ENCODE measurements around the gene TNXB. TPM values are rescaled to one million over a fixed set of nuclear protein-coding genes. Genes with fewer than 3 reads are reported as not detected.

The TNXB gene
- total RNA-seq, 4 donors from 2014 or later: 10.5 to 102 (median 31.0) TPM

DNA sequence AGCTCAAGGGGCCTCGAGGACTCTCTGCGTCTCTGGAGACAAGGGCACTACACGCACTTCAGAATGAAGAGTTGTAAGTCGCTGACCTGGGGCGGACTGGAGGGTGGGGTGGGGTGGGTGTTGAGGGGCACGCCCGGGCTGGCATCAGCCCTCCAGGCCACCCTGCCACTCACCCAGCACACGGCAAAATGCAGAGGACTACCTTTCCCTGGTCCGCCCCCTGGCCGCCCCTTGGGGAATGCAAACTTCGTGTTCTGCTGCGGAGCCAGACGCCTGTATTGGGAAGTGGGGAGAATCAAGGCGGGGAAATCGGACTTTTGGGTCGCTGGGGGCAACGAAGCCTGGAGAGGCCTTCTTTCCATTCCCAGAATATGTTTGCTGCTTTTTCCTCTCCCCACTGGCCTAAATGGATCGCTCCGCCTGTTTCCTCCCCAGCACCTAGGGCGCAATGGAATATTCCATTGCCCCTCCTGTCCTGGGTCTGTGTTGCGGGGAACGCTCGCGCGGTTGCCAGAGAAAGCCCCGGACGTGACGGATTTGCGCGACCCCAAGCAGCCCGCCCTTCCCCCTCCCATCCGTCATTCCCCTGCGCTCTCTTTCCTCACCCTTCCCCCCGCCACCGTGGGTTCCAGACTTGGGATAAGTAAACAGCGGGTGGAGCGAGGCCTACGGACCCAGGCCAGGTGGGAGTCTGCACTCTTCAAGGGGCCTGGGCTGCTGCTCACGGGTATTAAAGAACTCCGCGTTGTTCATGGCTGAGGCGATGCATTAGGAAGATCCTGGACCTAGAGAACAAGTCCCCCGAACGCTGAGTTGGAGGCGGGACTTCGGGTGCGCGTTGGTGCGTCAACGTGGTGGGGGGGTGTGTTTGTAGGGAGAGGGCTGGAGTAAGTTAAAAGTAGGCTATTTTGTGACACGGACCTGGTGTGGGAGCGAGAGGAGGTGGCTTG is 44.7 kb upstream of the TNXB start, which contains the start of gene PPT2:
PPT2 (plus strand) TSS at position 578 of the 950 bp plus-strand sequence. CDS start 454 bp downstream, outside the sequence.
- peaks cover 19 to 67% (median 26%) of the 10 kb centered on the region in 3 donors for H3K4me1 ChIP-seq
- H3K27me3 ChIP-seq: peaks cover 0 to 14% (median 0%) of the 10 kb centered on the region in 4 donors
- H3K9me3 ChIP-seq: no peaks in the 10 kb centered on the region
- peaks cover 15 to 40% (median 22%) of the 10 kb centered on the region in 3 donors for H3K36me3 ChIP-seq
- 0 to 1% methylated on average over 16 to 45 of the region's 52 CpGs for WGBS, 2 donors
- intact Hi-C loops (cut with DNase I): no loop called here
- H3K4me3 ChIP-seq: peak within 1 kb of the TSS; percentile 61 to 95 (median 78)
- H3K27ac ChIP-seq: peak within 1 kb of the TSS; percentile 87 to 98 (median 94)
- TF ChIP-seq, protein P1, sequence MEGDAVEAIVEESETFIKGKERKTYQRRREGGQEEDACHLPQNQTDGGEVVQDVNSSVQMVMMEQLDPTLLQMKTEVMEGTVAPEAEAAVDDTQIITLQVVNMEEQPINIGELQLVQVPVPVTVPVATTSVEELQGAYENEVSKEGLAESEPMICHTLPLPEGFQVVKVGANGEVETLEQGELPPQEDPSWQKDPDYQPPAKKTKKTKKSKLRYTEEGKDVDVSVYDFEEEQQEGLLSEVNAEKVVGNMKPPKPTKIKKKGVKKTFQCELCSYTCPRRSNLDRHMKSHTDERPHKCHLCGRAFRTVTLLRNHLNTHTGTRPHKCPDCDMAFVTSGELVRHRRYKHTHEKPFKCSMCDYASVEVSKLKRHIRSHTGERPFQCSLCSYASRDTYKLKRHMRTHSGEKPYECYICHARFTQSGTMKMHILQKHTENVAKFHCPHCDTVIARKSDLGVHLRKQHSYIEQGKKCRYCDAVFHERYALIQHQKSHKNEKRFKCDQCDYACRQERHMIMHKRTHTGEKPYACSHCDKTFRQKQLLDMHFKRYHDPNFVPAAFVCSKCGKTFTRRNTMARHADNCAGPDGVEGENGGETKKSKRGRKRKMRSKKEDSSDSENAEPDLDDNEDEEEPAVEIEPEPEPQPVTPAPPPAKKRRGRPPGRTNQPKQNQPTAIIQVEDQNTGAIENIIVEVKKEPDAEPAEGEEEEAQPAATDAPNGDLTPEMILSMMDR (IDR thresholded peaks at IDR 0.05): peak in 4 of 6 experiments; percentile 11 to 25 (median 14)
- peak in 2 of 4 donors; percentile 19 to 29 for TF ChIP-seq POLR2A (IDR thresholded peaks at IDR 0.05)
- DNase-seq: no peak

DNA sequence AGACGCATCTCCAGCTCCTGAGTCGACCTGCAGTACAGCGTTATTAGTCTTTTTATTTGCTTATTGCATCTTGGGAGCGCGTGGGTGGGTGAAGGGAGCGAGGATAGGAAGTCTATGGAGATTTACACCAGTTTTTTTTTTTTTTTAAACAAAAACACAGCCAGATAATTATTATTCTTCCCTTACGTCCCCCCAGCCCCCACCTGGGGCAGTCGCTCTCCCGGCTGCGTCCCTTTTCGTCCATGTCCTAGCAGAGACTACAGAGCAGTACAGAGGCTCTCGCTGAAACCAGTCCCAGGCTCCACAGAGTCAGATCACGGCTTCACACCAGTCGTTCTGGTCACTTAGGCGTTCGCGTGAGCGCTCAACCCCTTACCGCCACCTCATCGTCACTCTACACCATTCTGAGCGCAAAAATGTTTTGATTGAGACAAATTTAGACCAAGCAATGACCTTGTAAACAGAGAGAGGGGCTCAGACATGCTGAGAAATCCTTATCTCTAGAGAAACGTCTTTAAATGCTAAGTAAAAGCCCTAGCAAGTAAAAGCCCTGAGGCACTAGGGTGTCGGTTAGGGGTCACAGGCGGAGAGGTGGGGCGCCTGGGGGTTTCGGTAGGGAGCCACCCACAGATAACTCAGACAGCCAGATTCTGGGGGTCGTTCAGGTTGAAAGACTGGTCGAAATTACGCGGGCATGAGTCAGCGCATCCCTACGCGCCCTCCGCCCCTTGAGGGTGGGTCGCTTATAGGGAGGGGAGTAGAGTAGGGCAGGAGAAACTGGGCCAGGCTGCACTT is 43.8 kb upstream of the TNXB start:
- peak overlapping the region; percentile 61 to 95 (median 78) for H3K4me3 ChIP-seq
- H3K36me3 ChIP-seq: peaks cover 6 to 36% (median 21%) of the 10 kb centered on the region in 3 donors
- H3K9me3 ChIP-seq: no peaks in the 10 kb centered on the region
- 24 to 28% methylated on average over 32 to 35 of the region's 35 CpGs for WGBS, 2 donors
- H3K27ac ChIP-seq: peak overlapping the region; percentile 87 to 98 (median 94)
- no peak for DNase-seq
- peaks cover 19 to 76% (median 26%) of the 10 kb centered on the region in 3 donors for H3K4me1 ChIP-seq
- no peak for TF ChIP-seq POLR2A (IDR thresholded peaks at IDR 0.05)
- TF ChIP-seq, protein P1 (IDR thresholded peaks at IDR 0.05): no peak
- peaks cover 0 to 16% (median 0%) of the 10 kb centered on the region in 4 donors for H3K27me3 ChIP-seq
- intact Hi-C loops (cut with DNase I): no loop called here

DNA sequence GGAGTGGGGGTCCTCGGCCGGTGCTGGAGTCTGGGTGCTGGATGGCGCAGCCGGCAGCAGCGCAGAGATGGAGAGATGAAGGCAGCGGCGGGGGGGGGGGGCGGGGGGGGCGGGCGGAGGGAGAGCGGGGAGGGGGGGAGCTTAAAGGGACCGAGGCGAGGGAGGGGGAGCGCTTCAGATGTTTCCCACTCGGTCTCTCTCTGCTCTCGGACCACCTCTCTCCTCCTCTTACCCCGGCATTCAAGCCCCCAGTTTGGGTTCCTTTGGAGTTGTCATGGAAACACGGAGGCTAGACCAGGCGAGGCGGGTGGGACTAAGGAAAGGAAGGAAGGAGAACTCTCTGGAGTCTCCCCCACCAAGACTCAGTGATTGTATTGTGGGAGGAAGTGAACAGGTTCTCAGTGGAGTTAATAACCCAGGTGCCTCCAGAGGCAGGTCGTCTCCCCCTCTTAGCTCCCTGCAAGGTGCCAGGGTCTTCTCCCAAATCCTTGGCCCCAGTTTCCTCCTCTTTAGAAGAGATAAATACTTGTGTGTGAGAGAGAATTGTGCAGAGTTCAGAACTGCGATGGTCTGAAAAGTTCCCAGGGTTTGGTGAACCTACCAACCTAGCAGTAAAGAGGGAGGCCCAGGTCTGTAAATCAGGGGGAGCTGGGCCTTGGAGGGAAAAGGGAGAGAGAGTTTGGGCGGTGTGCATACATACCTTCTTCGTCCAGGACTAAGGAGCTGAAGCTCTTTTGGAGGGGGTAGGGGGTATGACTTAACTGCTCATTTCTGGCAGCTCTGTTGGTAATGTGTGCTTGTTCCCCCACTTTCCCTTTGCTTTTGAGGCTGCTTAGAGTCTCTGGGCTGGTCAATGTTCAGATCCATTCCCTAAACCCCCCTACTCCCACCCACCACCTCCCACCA is 43.0 kb upstream of the TNXB start, which contains the start of gene PRRT1:
PRRT1 (minus strand) TSS at position 77 of the 906 bp plus-strand sequence. CDS start 112 bp downstream, outside the sequence.
- Histone ChIP-seq H3K9me3 (no peaks in the 10 kb centered on the region), H3K27me3 (peaks cover 0 to 16% (median 0%) of the 10 kb centered on the region in 4 donors), H3K27ac (peak within 1 kb of the TSS; percentile 87 to 98 (median 94)), H3K36me3 (peaks cover 0 to 28% (median 13%) of the 10 kb centered on the region in 3 donors), H3K4me1 (peaks cover 19 to 78% (median 26%) of the 10 kb centered on the region in 3 donors), H3K4me3 (peak within 1 kb of the TSS; percentile 61 to 95 (median 78))
- WGBS, 2 donors: 19 to 31% methylated on average over 7 to 8 of the region's 24 CpGs
- TF ChIP-seq POLR2A (IDR thresholded peaks at IDR 0.05): no peak
- TF ChIP-seq, protein P1 (IDR thresholded peaks at IDR 0.05): no peak
- intact Hi-C loops (cut with DNase I): no loop called here
- DNase-seq: no peak

DNA sequence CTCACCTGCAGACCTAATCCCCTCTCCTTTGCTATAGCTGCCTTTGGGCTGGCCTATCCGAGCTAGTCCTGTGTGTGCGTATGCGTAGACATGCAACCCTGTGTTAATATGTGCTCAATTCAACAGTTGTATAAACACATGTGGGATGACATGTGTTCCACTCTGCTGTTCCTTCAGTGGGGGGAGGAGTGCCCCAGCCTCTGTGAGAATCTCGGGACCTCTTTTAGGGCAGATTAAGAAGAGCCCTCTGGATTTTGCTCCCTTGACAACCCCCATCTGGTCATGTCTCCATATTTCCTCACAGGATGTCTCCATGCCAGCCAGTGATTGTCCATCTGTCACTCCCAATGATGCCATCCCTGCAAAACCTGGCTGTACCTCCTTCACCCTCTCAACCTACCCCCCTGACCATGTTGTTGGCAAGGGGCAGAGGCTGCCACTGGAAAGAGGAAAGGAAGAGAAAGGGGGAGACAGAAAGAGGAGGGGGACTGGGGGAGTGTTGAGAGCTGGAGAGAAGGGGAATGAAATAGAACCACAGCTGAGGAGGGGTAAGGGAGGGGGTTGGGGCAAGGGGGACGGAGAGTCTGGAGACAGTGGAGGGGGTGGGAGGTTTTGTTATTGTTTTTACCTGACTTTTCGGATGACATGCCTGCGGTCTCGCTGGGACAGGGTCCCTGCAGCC is 42.2 kb upstream of the TNXB start:
- no peak for DNase-seq
- Histone ChIP-seq H3K36me3 (peaks cover 0 to 20% (median 5%) of the 10 kb centered on the region in 3 donors), H3K4me3 (peak overlapping the region; percentile 15 to 95 (median 78)), H3K27me3 (peaks cover 0 to 16% (median 0%) of the 10 kb centered on the region in 4 donors), H3K27ac (peak overlapping the region; percentile 22 to 98 (median 94)), H3K9me3 (no peaks in the 10 kb centered on the region), H3K4me1 (peaks cover 19 to 76% (median 26%) of the 10 kb centered on the region in 3 donors)
- intact Hi-C loops (cut with DNase I): no loop called here
- WGBS, 2 donors: 39 to 48% methylated on average over 7 of the region's 8 CpGs
- TF ChIP-seq POLR2A (IDR thresholded peaks at IDR 0.05): no peak
- TF ChIP-seq, protein P1 (IDR thresholded peaks at IDR 0.05): no peak
